HepG2 (cell line): Measurements from ENCODE around the gene LAMTOR2. TPM values are rescaled to one million over a fixed set of nuclear protein-coding genes. Genes with fewer than 3 reads are reported as not detected.

ENCODE experiments used
- ATAC-seq: fragments of 200-7000 bp; cut with Tn5 transposase; 3 replicates; pipeline ENCODE4 v1.9.1; 2020; ENCODE audit warnings: mild to moderate bottlenecking, moderate library complexity
- BruUV-seq: library from RNA; stranded (reverse); fragments of 400-500 nt; replicated peaks from 2 replicates; lab custom pipeline; 2021; lab: Mats Ljungman, UMichigan
- CTCF ChIA-PET: fragments of 300-600 bp; formaldehyde crosslinking; extraction: SDS; loops from one replicate; lab custom pipeline; 2021; ENCODE audit warnings: low total read pairs, inconsistent platforms, low intra/inter-chr PET ratio; lab: Yijun Ruan, JAX
- POLR2A ChIA-PET: fragments of 350-600 bp; sonication (Branson Sonifier 250); formaldehyde crosslinking; loops from one replicate; lab custom pipeline; 2020; ENCODE audit warnings: antibody characterized with exemption, inconsistent platforms; lab: Yijun Ruan, JAX
- DNase-seq: peaks from one replicate; pipeline ENCODE4 v3.0.0-alpha.2; 2015; ENCODE audit warnings: low spot score
- FAIRE-seq: peaks from 3 replicates; lab custom pipeline; 2011; peaks lifted over from hg19 to GRCh38; lab: Jason Lieb, UNC
- H2AFZ ChIP-seq: one replicate; pipeline ENCODE4 v1.6.1; 2011; ENCODE audit warnings: low read length, inconsistent platforms
- H3K27ac ChIP-seq: fragments of 300-600 bp; 3 replicates; pipeline ENCODE4 v1.8.0; 2011; ENCODE audit warnings: mixed run types, mild to moderate bottlenecking, mixed read lengths, low read length, inconsistent platforms; ENCODE audit not compliant: insufficient read depth; ENCODE audit errors: extremely low read length
- H3K27me3 ChIP-seq, 2 experiments: fragments of 200-600 bp in 1 of 2; 2 replicates in 1 of 2; 3 replicates in 1 of 2; pipeline versions ENCODE4 v1.6.0 to v1.8.0; 2011; ENCODE audit warnings: low read length in 2 of 2, mild to moderate bottlenecking in 2 of 2, moderate library complexity in 2 of 2, inconsistent platforms in 1 of 2; ENCODE audit not compliant: insufficient read depth in 2 of 2, control insufficient read depth in 1 of 2
- H3K36me3 ChIP-seq, 2 experiments: fragments of 200-600 bp in 1 of 2; replicated peaks in 1 of 2; 2 replicates in 1 of 2; 3 replicates in 1 of 2; pipeline versions ENCODE4 v1.5.1 to v1.8.0; 2011; ENCODE audit warnings: low read length in 2 of 2, inconsistent platforms in 1 of 2; ENCODE audit not compliant: insufficient read depth in 2 of 2, control insufficient read depth in 1 of 2
- H3K4me1 ChIP-seq: 2 replicates; pipeline ENCODE4 v1.5.1; 2012; ENCODE audit warnings: low read length, inconsistent platforms; ENCODE audit not compliant: insufficient read depth
- H3K4me2 ChIP-seq: 2 replicates; pipeline ENCODE4 v1.6.0; 2011; ENCODE audit warnings: low read depth, low read length, inconsistent platforms
- H3K4me3 ChIP-seq, 3 experiments: fragments of 200-600 bp in 1 of 3; sonication (generic), shearing (Covaris generic) in 1 of 3; replicated peaks in 1 of 3; 2 replicates each; pipeline ENCODE4 v1.5.1; 2011 to 2016; ENCODE audit warnings: low read length in 3 of 3, inconsistent platforms in 2 of 3, low read depth in 2 of 3, mild to moderate bottlenecking in 2 of 3, control low read depth in 1 of 3, mixed read lengths in 1 of 3; ENCODE audit not compliant: insufficient read depth in 1 of 3
- H3K79me2 ChIP-seq: one replicate; pipeline ENCODE4 v1.6.1; 2011; ENCODE audit warnings: low read length, inconsistent platforms; ENCODE audit not compliant: insufficient read depth
- H3K9ac ChIP-seq: 2 replicates; pipeline ENCODE4 v1.6.0; 2011; ENCODE audit warnings: mild to moderate bottlenecking, low read depth, low read length, inconsistent platforms; ENCODE audit not compliant: insufficient read depth
- H3K9me3 ChIP-seq: 2 replicates; pipeline ENCODE4 v1.5.1; 2012; ENCODE audit warnings: mild to moderate bottlenecking, low read length
- H4K20me1 ChIP-seq: 2 replicates; pipeline ENCODE4 v1.6.0; 2011; ENCODE audit warnings: inconsistent platforms, mild to moderate bottlenecking, low read length, moderate library complexity; ENCODE audit not compliant: insufficient read depth
- ATAD3A ChIP-seq: sonication (generic); formaldehyde crosslinking; IDR thresholded peaks from 2 replicates; pipeline ENCODE4 v1.4.0; 2020; ENCODE audit warnings: missing genetic modification reagents
- ATF1 ChIP-seq: IDR thresholded peaks from 2 replicates; pipeline ENCODE4 v1.6.1; 2016; ENCODE audit warnings: mild to moderate bottlenecking, control low read depth
- ATF3 ChIP-seq: sonication (generic); formaldehyde crosslinking; IDR thresholded peaks from 2 replicates; pipeline ENCODE4 v1.4.0; 2020; ENCODE audit warnings: missing genetic modification reagents
- ATM ChIP-seq: fragments of 450-650 bp; IDR thresholded peaks from 2 replicates; pipeline ENCODE4 v1.7.1; 2017; ENCODE audit warnings: mild to moderate bottlenecking, borderline replicate concordance
- DMAP1 ChIP-seq: IDR thresholded peaks from 2 replicates; pipeline ENCODE4 v1.6.1; 2016
- FOXJ3 ChIP-seq: sonication (generic); formaldehyde crosslinking; IDR thresholded peaks from 2 replicates; pipeline ENCODE4 v1.4.0; 2020; ENCODE audit warnings: missing genetic modification reagents, mild to moderate bottlenecking, borderline replicate concordance
- GTF2F1 ChIP-seq: fragments of 150-350 bp; IDR thresholded peaks from 2 replicates; pipeline ENCODE4 v1.6.1; 2014; ENCODE audit warnings: low read length
- HNF4A ChIP-seq: sonication (generic); formaldehyde crosslinking; IDR thresholded peaks from 2 replicates; pipeline ENCODE4 v1.4.0; 2020; ENCODE audit warnings: missing genetic modification reagents
- ISX ChIP-seq: sonication (generic); formaldehyde crosslinking; conservative IDR thresholded peaks from 2 replicates; pipeline ENCODE4 v1.5.0; 2020; ENCODE audit warnings: missing genetic modification reagents
- JUNB ChIP-seq: sonication (generic); formaldehyde crosslinking; IDR thresholded peaks from 2 replicates; pipeline ENCODE4 v1.8.0; 2022; ENCODE audit warnings: missing genetic modification reagents, mild to moderate bottlenecking, borderline replicate concordance
- NFE2L2 ChIP-seq: fragments of 150-350 bp; IDR thresholded peaks from 2 replicates; pipeline ENCODE4 v1.6.1; 2014; ENCODE audit warnings: low read length
- PPARG ChIP-seq: conservative IDR thresholded peaks from 2 replicates; pipeline ENCODE4 v1.6.1; 2016; ENCODE audit warnings: missing biosample characterization, missing genetic modification reagents
- SAP130 ChIP-seq: IDR thresholded peaks from 2 replicates; pipeline ENCODE4 v1.6.1; 2016; ENCODE audit warnings: low read depth
- TERF1 ChIP-seq: sonication (generic); formaldehyde crosslinking; IDR thresholded peaks from 2 replicates; pipeline ENCODE4 v1.8.0; 2022; ENCODE audit warnings: mild to moderate bottlenecking, missing genetic modification reagents, moderate library complexity
- THAP7 ChIP-seq: sonication (generic); formaldehyde crosslinking; IDR thresholded peaks from 2 replicates; pipeline ENCODE4 v1.8.1; 2023; ENCODE audit warnings: mild to moderate bottlenecking, missing genetic modification reagents
- ZBTB34 ChIP-seq: sonication (generic); formaldehyde crosslinking; IDR thresholded peaks from 2 replicates; pipeline ENCODE4 v1.8.0; 2022; ENCODE audit warnings: mild to moderate bottlenecking, missing genetic modification reagents
- ZNF101 ChIP-seq: sonication (generic); formaldehyde crosslinking; IDR thresholded peaks from 2 replicates; pipeline ENCODE4 v1.4.0; 2020; ENCODE audit warnings: mild to moderate bottlenecking, low read depth, missing genetic modification reagents, borderline replicate concordance
- ZNF24 ChIP-seq: fragments of 450-650 bp; IDR thresholded peaks from 2 replicates; pipeline ENCODE4 v1.6.1; 2017; ENCODE audit warnings: antibody characterized with exemption, mild to moderate bottlenecking
- ZNF430 ChIP-seq: sonication (generic); formaldehyde crosslinking; IDR thresholded peaks from 2 replicates; pipeline ENCODE4 v1.9.0; 2021; ENCODE audit warnings: mild to moderate bottlenecking, missing genetic modification reagents
- ZNF598 ChIP-seq: sonication (generic); formaldehyde crosslinking; IDR thresholded peaks from 2 replicates; pipeline ENCODE4 v1.5.1; 2020; ENCODE audit warnings: mild to moderate bottlenecking, missing genetic modification reagents, borderline replicate concordance
- ZNF737 ChIP-seq: sonication (generic); formaldehyde crosslinking; IDR thresholded peaks from 2 replicates; pipeline ENCODE4 v1.5.0; 2020; ENCODE audit warnings: missing genetic modification reagents, mild to moderate bottlenecking, borderline replicate concordance
- ZNF781 ChIP-seq: sonication (generic); formaldehyde crosslinking; IDR thresholded peaks from 2 replicates; pipeline ENCODE4 v1.5.1; 2020; ENCODE audit warnings: borderline replicate concordance, mild to moderate bottlenecking, missing genetic modification reagents; ENCODE audit errors: not compliant biosample characterization
- WGBS: methylation state at CpG from one replicate; pipeline ENCODE4 v1.1.6; 2017; ENCODE audit warnings: low lambda C conversion rate; 5-methylcytosine and 5-hydroxymethylcytosine counted together
- in situ Hi-C: cut with HindIII; loops from 2 replicates; pipeline ENCODE4 v1.10.0; 2017; ENCODE audit warnings: low pct_unique_long_range_greater_than_20kb; ENCODE audit not compliant: extremely low pct_ligation_motif_present
- intact Hi-C: fragments of 100-400 bp; cut with micrococcal nuclease; formaldehyde crosslinking; loops from one replicate; pipeline ENCODE4 v1.10.0; 2022; ENCODE audit not compliant: unreplicated experiment
- polyA plus RNA-seq, 8 experiments: library from polyadenylated mRNA; depleted of rRNA in 3 of 8; stranded (reverse) in 7 of 8; unstranded in 1 of 8; fragments of >200 nt; fragmentation: Illumina TruSeq in 4 of 8; extraction: Trizol in 4 of 8; gene quantifications; 2 replicates each; pipeline versions ENCODE4 v1.2.1 to v1.2.3, GENCODE V29; 2011 to 2016; ENCODE audit warnings: low read depth in 4 of 8, missing spikeins in 1 of 8, mixed read lengths in 1 of 8; ENCODE audit not compliant: insufficient read depth in 1 of 8
- total RNA-seq, 5 experiments: library from RNA; depleted of rRNA; stranded (reverse); fragments of >200 nt; fragmentation: Illumina TruSeq; extraction: Trizol; gene quantifications; 2 replicates each; pipeline ENCODE4 v1.2.3, GENCODE V29; 2016; ENCODE audit warnings: low read depth in 1 of 5

Gene LAMTOR2
- total and polyA plus RNA-seq, 2 of the 13 experiments (the other 11 are each of a cell fraction or from before 2014, with no cell fraction given): 36.5 to 66.4 TPM

GRCh38 chr1:156096640-156097391, 42.2 kb downstream of the LAMTOR2 start:
- DNase-seq: peak; percentile 65
- Histone ChIP-seq H3K4me2 (peak overlapping the region; percentile 22; the same call in 1 of the 2 replicates), H3K27ac (no peak overlapping the region), H3K4me3 (no peak overlapping the region), H2AFZ (no peak overlapping the region), H4K20me1 (no peaks in the 10 kb centered on the region), H3K9ac (no peak overlapping the region), H3K4me1 (peaks cover 69% of the 10 kb centered on the region), H3K79me2 (no peaks in the 10 kb centered on the region), H3K36me3 (peaks cover 2% of the 10 kb centered on the region in 2 experiments; a peak in 1 of 5 replicates), H3K9me3 (no peaks in the 10 kb centered on the region), H3K27me3 (no peaks in the 10 kb centered on the region)
- ATAC-seq: peak; percentile 97
- POLR2A ChIA-PET: interaction anchor here (1.0 to 11.0 kb wide), 8 partner anchors 8 to 360 kb away, joined by 3 to 113 read pairs (median 4); no protein-coding TSS in a partner anchor
- CTCF ChIA-PET: interaction anchor here (0.6 to 5.0 kb wide), 2 partner anchors 34 to 129 kb away, joined by 4 to 92 read pairs; no protein-coding TSS in a partner anchor
- intact Hi-C loops (loop anchor here (1.0 kb wide), 1 partner anchor 33 kb away; no protein-coding TSS in a partner anchor), in situ Hi-C loops (loop anchor here (5.0 kb wide), 1 partner anchor 35 kb away; no protein-coding TSS in a partner anchor)
- 63% methylated on average over 9 of the region's 14 CpGs for WGBS
- BruUV-seq: no TSS peak
- peak; percentile 67 for FAIRE-seq
- TF ChIP-seq ZNF781 (CRISPR knock-in tag) (no peak), HNF4A (CRISPR knock-in tag) (no peak), ATF1 (CRISPR knock-in tag) (no peak), JUNB (no peak), TERF1 (CRISPR knock-in tag) (0 out of 2 replicates have a peak, but pooled peaks have one; percentile 46), ATAD3A (CRISPR knock-in tag) (no peak), GTF2F1 (no peak), ISX (CRISPR knock-in tag) (no peak), SAP130 (peak; percentile 61; the same call in 1 of the 2 replicates), DMAP1 (CRISPR knock-in tag) (no peak), ZNF24 (peak; percentile 65; the same call in 1 of the 2 replicates), ZNF101 (CRISPR knock-in tag) (no peak), ATM (no peak), NFE2L2 (no peak), ZBTB34 (CRISPR knock-in tag) (no peak), THAP7 (CRISPR knock-in tag) (no peak), ZNF598 (CRISPR knock-in tag) (0 out of 2 replicates have a peak, but pooled peaks have one; percentile 58), ZNF737 (CRISPR knock-in tag) (no peak), ZNF430 (CRISPR knock-in tag) (no peak), ATF3 (peak; percentile 64; the same call in 1 of the 2 replicates), FOXJ3 (CRISPR knock-in tag) (no peak), PPARG (no peak)
